Mesothelial cell of epicardium (in vitro differentiated cells): Measurements from ENCODE around the gene FLT4. TPM values are rescaled to one million over a fixed set of nuclear protein-coding genes. Genes with fewer than 3 reads are reported as not detected.

Source experiments
- DNase-seq, 2 experiments: peaks; one replicate each; pipeline ENCODE4 v3.0.0; 2021; ENCODE audit warnings: low spot score in 2 of 2; ENCODE audit not compliant: unreplicated experiment in 2 of 2
- H3K27ac Mint-ChIP-seq: 2 replicates; pipeline ENCODE4 v1.8.0; 2021; ENCODE audit warnings: mixed read lengths
- H3K27me3 Mint-ChIP-seq: 2 replicates; pipeline ENCODE4 v1.8.0; 2021; ENCODE audit warnings: low read depth, mixed read lengths
- H3K36me3 Mint-ChIP-seq: 2 replicates; pipeline ENCODE4 v1.8.0; 2021; ENCODE audit warnings: mixed read lengths
- H3K4me1 Mint-ChIP-seq: 2 replicates; pipeline ENCODE4 v1.8.0; 2021; ENCODE audit warnings: mixed read lengths
- H3K4me3 Mint-ChIP-seq: 2 replicates; pipeline ENCODE4 v1.8.0; 2021; ENCODE audit warnings: mild to moderate bottlenecking, moderate library complexity, mixed read lengths
- H3K9me3 Mint-ChIP-seq: 2 replicates; pipeline ENCODE4 v1.8.0; 2021; ENCODE audit warnings: mixed read lengths
- total RNA-seq: library from RNA; stranded (reverse); gene quantifications from 3 replicates; pipeline ENCODE4 v1.2.1, GENCODE V29; 2021
- TF ChIP-seq, protein P1 (sequence below): fragments of 200-600 bp; sonication (generic); IDR thresholded peaks from one replicate; pipeline ENCODE4 v1.5.0; 2021; ENCODE audit warnings: antibody characterized with exemption; ENCODE audit not compliant: unreplicated experiment

Gene FLT4
- total RNA-seq, 1 donor from 2014 or later: 1.8 TPM

DNA sequence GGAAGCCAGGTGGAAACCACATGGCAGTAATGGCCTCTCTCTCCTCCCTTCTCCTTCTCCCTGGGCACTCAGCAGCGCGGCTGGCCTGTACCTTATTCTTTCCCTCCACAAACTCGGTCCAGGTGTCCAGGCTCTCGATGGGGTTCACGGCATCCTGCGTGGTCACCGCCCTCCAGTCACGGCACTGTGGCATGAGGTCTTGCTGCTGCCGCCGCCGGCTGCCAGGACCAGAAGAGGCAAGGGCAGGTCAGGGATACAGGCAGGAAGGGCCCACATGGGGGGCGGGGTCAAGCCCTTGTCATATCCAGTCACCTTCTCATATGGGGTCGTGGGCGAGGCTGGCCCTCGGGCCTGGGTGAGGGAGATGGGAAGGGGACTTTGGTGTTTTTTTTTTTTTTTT, 25.6 kb downstream of the FLT4 start:
- TF ChIP-seq, protein P1, sequence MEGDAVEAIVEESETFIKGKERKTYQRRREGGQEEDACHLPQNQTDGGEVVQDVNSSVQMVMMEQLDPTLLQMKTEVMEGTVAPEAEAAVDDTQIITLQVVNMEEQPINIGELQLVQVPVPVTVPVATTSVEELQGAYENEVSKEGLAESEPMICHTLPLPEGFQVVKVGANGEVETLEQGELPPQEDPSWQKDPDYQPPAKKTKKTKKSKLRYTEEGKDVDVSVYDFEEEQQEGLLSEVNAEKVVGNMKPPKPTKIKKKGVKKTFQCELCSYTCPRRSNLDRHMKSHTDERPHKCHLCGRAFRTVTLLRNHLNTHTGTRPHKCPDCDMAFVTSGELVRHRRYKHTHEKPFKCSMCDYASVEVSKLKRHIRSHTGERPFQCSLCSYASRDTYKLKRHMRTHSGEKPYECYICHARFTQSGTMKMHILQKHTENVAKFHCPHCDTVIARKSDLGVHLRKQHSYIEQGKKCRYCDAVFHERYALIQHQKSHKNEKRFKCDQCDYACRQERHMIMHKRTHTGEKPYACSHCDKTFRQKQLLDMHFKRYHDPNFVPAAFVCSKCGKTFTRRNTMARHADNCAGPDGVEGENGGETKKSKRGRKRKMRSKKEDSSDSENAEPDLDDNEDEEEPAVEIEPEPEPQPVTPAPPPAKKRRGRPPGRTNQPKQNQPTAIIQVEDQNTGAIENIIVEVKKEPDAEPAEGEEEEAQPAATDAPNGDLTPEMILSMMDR: no peak
- Mint-ChIP-seq H3K4me3 (no peak overlapping the region), H3K4me1 (no peaks in the 10 kb centered on the region), H3K9me3 (no peaks in the 10 kb centered on the region), H3K27ac (no peak overlapping the region), H3K36me3 (no peaks in the 10 kb centered on the region), H3K27me3 (peaks cover 28% of the 10 kb centered on the region)
- DNase-seq: no peak

- Mint-ChIP-seq H3K36me3 (no peaks in the 10 kb centered on the region), H3K27me3 (peaks cover 31% of the 10 kb centered on the region), H3K9me3 (no peaks in the 10 kb centered on the region), H3K4me1 (peaks cover 2% of the 10 kb centered on the region), H3K27ac (no peak overlapping the region), H3K4me3 (no peak overlapping the region)
- TF ChIP-seq, protein P1: no peak
- no peak for DNase-seq
These were observed 26.0 kb downstream of the FLT4 start for GRCh38 chr5:180623411-180623834.

DNA sequence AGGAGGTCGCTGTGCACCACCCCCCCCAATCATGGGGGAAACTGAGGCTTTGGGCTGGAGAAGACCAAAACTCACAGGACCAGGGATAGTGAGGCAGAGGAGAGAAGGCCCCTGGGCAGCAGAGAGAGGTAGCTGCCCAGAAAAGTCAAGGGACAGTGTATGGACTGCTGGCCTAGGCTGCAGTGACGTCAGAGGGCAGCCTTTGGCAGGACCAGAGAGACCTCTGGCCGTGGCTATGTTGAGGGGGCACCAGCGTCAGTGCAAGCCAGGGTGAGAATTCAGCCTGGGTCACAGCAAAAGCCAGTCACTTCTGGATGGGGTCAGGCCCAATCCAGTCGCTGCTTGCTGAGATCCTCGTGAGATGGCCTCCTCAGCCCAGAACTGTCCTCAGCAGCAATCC, 26.5 kb downstream of the FLT4 start:
- Mint-ChIP-seq H3K36me3 (no peaks in the 10 kb centered on the region), H3K4me3 (no peak overlapping the region), H3K9me3 (no peaks in the 10 kb centered on the region), H3K27ac (no peak overlapping the region), H3K27me3 (peaks cover 32% of the 10 kb centered on the region), H3K4me1 (peaks cover 3% of the 10 kb centered on the region)
- TF ChIP-seq, protein P1: no peak
- DNase-seq: no peak

GRCh38 chr5:180621311-180621710, 28.1 kb downstream of the FLT4 start:
- TF ChIP-seq, protein P1: no peak
- no peaks in the 10 kb centered on the region for H3K9me3 Mint-ChIP-seq
- H3K27me3 Mint-ChIP-seq: peaks cover 35% of the 10 kb centered on the region
- peaks cover 3% of the 10 kb centered on the region for H3K4me1 Mint-ChIP-seq
- DNase-seq: no peak
- H3K27ac Mint-ChIP-seq: no peak overlapping the region
- H3K4me3 Mint-ChIP-seq: no peak overlapping the region
- H3K36me3 Mint-ChIP-seq: no peaks in the 10 kb centered on the region

- Mint-ChIP-seq H3K4me1 (peaks cover 3% of the 10 kb centered on the region), H3K9me3 (no peaks in the 10 kb centered on the region), H3K27me3 (peaks cover 35% of the 10 kb centered on the region), H3K36me3 (no peaks in the 10 kb centered on the region), H3K4me3 (peak overlapping the region; percentile 26), H3K27ac (no peak overlapping the region)
- TF ChIP-seq, protein P1: no peak
- DNase-seq: no peak
These were observed 29.4 kb downstream of the FLT4 start for GRCh38 chr5:180620014-180620413.

GRCh38 chr5:180619563-180619915, 29.9 kb downstream of the FLT4 start:
- Mint-ChIP-seq H3K4me1 (peaks cover 3% of the 10 kb centered on the region), H3K27me3 (peaks cover 35% of the 10 kb centered on the region), H3K9me3 (no peaks in the 10 kb centered on the region), H3K27ac (no peak overlapping the region), H3K36me3 (no peaks in the 10 kb centered on the region), H3K4me3 (peak overlapping the region; percentile 47)
- TF ChIP-seq, protein P1: no peak
- DNase-seq: no peak
